Measurements from ENCODE around the gene MDH1B. TPM values are rescaled to one million over a fixed set of nuclear protein-coding genes. Genes with fewer than 3 reads are reported as not detected.
"Not testable (repeated sequence)": the region's sequence is repeated elsewhere in the genome, so short reads cannot be mapped to it uniquely, and the experiment has no call there.

Gene MDH1B
- polyA plus RNA-seq, 1 of the 3 experiments (the other 2 are of a cell fraction): 1.7 TPM

DNA sequence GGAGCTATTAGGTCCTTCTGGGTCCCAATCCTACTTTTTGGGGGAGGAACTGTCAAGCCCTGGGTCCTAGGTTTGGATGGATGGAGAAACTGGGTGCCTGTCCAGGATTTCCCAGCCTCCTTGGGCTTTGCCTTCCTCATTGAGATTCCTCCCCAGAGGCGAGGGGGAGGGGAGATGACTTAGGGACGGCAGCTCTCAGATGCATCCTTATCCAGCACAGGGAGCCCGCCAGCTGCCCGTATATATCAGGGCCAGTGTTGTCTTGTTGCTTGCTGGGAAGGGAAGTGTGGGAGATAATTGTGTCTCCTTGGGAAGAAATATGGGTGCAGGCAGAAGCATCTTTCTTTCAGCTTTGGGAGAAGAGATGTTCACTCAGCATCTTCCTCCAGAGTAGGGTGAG lies 49.9 kb downstream of the MDH1B start:
- H3K4me3 ChIP-seq (ENCODE audit: low read depth in 2 of 2, low read length in 1 of 2); DNase-seq; H3K36me3 ChIP-seq (replicated peaks in 1 of 2; ENCODE audit: control insufficient read depth in 1 of 2, insufficient read depth in 2 of 2, low read length in 1 of 2); H3K9ac ChIP-seq; H3K79me2 ChIP-seq (ENCODE audit: insufficient read depth); H3K4me2 ChIP-seq; H3K27ac ChIP-seq (ENCODE audit: low read depth in 2 of 2, low read length in 1 of 2); H3K27me3 ChIP-seq (ENCODE audit: insufficient read depth); H4K20me1 ChIP-seq (ENCODE audit: insufficient read depth); H3K9me2 ChIP-seq; H2AFZ ChIP-seq (ENCODE audit: low read depth); POLR2A ChIA-PET; H3K9me3 ChIP-seq; H3F3A ChIP-seq (replicated peaks; ENCODE audit: insufficient read depth); CTCF ChIA-PET; H3K4me1 ChIP-seq (ENCODE audit: control insufficient read depth in 1 of 2, insufficient read depth in 2 of 2, low read depth in 1 of 2, low read length in 1 of 2): not testable (repeated sequence)
- 48% methylated on average over 4 of the region's 4 CpGs for WGBS (ENCODE audit: low lambda C conversion rate)

DNA sequence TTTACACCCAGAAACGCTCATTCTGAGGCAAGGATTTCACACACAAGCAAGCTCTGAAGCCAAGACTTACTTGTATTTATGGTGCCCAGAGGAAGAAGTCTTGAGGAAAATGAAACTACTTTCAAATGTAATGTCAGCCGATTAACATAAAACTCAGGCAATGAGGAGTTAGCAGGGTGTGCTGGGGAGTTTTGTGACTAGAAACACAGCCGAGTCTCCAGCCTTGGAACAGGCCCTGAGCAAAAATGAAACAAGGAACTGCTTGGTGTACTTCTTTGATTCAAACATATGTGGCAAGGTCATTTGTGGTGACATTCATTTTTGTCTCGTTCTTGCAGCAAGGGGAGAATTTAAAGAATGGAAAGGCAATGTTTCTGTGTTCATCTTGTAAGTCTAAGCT lies 51.4 kb downstream of the MDH1B start:
- no peak overlapping the region for H3K4me2 ChIP-seq
- ChIA-PET CTCF (no interaction called here), POLR2A (no interaction called here)
- no peaks in the 10 kb centered on the region for H3F3A ChIP-seq (replicated peaks; ENCODE audit: insufficient read depth)
- no peak overlapping the region for H3K4me3 ChIP-seq (ENCODE audit: low read depth in 2 of 2, low read length in 1 of 2)
- DNase-seq: no peak
- H3K79me2 ChIP-seq (ENCODE audit: insufficient read depth): no peaks in the 10 kb centered on the region
- no peaks in the 10 kb centered on the region for H3K27me3 ChIP-seq (ENCODE audit: insufficient read depth)
- H3K36me3 ChIP-seq (replicated peaks in 1 of 2; ENCODE audit: control insufficient read depth in 1 of 2, insufficient read depth in 2 of 2, low read length in 1 of 2): no peaks in the 10 kb centered on the region
- TF ChIP-seq TCF12 (IDR thresholded peaks at IDR 0.05) (no peak), POLR2AphosphoS5 (IDR thresholded peaks at IDR 0.05; ENCODE audit: low read depth, low read length) (no peak), NRF1 (IDR thresholded peaks at IDR 0.05; ENCODE audit: low read depth, low read length) (no peak), SMC3 (IDR thresholded peaks at IDR 0.05; ENCODE audit: low read depth, low read length) (no peak), CHD2 (IDR thresholded peaks at IDR 0.05; ENCODE audit: low read length, partially characterized antibody) (no peak), MXI1 (IDR thresholded peaks at IDR 0.05; ENCODE audit: low read depth, low read length) (no peak), FOXJ3 (CRISPR knock-in tag; IDR thresholded peaks at IDR 0.05) (no peak), MEF2A (IDR thresholded peaks at IDR 0.05; ENCODE audit: borderline replicate concordance, low read depth) (no peak), NFIC (IDR thresholded peaks at IDR 0.05; ENCODE audit: borderline replicate concordance) (no peak), FOXM1 (IDR thresholded peaks at IDR 0.05; ENCODE audit: low read depth) (no peak)
- TF ChIP-seq, protein P1, sequence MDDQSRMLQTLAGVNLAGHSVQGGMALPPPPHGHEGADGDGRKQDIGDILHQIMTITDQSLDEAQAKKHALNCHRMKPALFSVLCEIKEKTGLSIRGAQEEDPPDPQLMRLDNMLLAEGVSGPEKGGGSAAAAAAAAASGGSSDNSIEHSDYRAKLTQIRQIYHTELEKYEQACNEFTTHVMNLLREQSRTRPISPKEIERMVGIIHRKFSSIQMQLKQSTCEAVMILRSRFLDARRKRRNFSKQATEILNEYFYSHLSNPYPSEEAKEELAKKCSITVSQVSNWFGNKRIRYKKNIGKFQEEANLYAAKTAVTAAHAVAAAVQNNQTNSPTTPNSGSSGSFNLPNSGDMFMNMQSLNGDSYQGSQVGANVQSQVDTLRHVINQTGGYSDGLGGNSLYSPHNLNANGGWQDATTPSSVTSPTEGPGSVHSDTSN (IDR thresholded peaks at IDR 0.05): no peak
- TF ChIP-seq, protein P2, sequence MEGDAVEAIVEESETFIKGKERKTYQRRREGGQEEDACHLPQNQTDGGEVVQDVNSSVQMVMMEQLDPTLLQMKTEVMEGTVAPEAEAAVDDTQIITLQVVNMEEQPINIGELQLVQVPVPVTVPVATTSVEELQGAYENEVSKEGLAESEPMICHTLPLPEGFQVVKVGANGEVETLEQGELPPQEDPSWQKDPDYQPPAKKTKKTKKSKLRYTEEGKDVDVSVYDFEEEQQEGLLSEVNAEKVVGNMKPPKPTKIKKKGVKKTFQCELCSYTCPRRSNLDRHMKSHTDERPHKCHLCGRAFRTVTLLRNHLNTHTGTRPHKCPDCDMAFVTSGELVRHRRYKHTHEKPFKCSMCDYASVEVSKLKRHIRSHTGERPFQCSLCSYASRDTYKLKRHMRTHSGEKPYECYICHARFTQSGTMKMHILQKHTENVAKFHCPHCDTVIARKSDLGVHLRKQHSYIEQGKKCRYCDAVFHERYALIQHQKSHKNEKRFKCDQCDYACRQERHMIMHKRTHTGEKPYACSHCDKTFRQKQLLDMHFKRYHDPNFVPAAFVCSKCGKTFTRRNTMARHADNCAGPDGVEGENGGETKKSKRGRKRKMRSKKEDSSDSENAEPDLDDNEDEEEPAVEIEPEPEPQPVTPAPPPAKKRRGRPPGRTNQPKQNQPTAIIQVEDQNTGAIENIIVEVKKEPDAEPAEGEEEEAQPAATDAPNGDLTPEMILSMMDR (IDR thresholded peaks at IDR 0.05): no peak
- no peak overlapping the region for H3K27ac ChIP-seq (ENCODE audit: low read depth in 2 of 2, low read length in 1 of 2)
- no peaks in the 10 kb centered on the region for H3K9me2 ChIP-seq
- H4K20me1 ChIP-seq (ENCODE audit: insufficient read depth): no peaks in the 10 kb centered on the region
- no peaks in the 10 kb centered on the region for H3K9me3 ChIP-seq
- peaks cover 0 to 9% of the 10 kb centered on the region in 2 experiments; a peak in 1 of 4 replicates for H3K4me1 ChIP-seq (ENCODE audit: control insufficient read depth in 1 of 2, insufficient read depth in 2 of 2, low read depth in 1 of 2, low read length in 1 of 2)
- H2AFZ ChIP-seq (ENCODE audit: low read depth): no peak overlapping the region
- 63% methylated on average over 4 of the region's 4 CpGs for WGBS (ENCODE audit: low lambda C conversion rate)
- H3K9ac ChIP-seq: no peak overlapping the region
